IPS-NIHi11 (cell line): Measurements from ENCODE around the gene PLAGL1.

Experiments used
- DNase-seq: peaks from one replicate; pipeline ENCODE4 v3.0.0; 2012; ENCODE audit warnings: mixed read lengths, low spot score

Gene PLAGL1

DNA sequence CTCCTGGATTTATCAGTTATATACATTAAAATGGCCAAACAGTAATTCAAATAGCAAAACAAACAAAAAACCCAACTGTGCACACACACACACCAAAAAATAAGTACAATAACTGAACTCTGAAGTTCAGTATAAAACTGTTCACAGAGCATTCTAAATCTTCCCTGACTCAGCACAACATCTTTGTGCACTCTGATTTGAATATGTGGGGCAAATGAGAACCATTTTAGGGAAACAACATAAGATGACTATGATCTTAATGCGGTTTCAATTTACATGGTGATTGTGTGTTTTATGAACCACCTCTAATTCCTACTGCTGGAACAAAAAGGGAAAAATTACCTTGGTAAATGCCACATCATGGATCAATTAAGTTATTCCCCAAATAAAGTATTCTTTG is 41.7 kb downstream of the PLAGL1 start:
- DNase-seq: no peak

DNA sequence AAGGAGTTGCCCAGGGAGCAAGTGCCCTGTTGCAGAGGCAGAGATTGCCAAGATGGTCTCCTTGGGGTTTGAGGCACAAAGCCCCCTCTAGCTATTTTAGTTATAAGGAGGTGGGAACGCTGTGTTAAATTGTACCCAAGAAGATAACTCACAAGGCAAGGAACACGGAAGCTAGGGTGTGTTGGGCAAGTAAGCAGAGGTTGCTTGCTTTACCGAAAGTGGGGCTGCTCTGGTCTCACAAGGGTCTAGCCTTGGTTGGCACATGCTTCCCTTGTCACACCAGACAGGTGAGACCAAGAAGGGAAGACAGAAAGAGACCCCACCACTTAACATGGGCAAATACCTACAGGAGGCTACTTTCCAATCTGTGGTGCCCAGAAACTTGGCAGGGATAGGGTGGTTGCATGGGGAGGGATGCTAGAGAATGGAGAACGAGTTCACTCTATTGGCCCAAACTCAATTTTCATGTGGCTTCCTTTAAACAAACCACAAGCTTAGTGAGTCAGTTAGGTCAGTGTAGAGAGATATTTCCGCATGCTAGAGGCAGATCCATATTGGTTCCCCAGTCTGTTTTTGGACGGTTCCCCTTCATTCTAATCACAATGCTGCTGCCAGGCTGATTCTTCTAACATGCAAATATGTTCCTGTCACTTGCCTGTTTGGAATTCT is 42.4 kb downstream of the PLAGL1 start:
- no peak for DNase-seq

- DNase-seq: no peak
These were observed 43.4 kb downstream of the PLAGL1 start for GRCh38 chr6:143964674-143965081.

DNA sequence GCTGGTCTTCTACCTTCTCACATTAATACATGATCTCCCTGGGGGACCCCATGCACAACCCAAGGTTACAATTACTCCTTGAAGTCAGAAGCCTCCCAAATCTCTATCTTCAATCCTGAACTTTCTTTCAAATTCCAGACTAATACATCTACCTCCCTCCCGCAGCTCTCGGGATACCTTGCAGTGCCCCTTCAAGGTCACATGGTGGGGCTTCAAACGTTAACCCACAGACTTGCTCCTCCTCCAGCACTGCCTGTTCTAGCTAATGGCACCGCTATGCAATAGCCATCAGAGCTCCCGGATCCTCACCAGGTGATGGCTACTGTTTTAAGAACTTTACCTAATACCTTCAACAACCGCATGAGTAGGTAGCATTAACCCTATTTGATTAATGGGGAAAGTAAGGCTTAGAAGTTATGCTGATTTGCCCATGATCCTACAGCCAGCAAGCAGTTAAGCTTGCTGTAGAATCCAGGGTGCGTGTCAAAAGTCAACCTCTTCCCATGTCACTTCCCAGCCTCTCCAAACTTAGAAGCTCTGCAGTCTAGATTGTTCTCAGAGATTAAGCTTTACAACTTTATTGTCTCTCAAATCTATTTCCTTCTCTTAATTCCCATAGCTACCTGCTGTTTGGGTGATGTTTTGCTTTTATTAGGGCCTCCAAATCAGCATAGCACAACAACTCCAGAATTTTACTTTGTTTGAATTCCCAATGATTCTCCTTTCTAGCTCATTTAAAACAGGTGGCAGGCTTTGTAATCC is 44.7 kb downstream of the PLAGL1 start:
- DNase-seq: no peak

DNA sequence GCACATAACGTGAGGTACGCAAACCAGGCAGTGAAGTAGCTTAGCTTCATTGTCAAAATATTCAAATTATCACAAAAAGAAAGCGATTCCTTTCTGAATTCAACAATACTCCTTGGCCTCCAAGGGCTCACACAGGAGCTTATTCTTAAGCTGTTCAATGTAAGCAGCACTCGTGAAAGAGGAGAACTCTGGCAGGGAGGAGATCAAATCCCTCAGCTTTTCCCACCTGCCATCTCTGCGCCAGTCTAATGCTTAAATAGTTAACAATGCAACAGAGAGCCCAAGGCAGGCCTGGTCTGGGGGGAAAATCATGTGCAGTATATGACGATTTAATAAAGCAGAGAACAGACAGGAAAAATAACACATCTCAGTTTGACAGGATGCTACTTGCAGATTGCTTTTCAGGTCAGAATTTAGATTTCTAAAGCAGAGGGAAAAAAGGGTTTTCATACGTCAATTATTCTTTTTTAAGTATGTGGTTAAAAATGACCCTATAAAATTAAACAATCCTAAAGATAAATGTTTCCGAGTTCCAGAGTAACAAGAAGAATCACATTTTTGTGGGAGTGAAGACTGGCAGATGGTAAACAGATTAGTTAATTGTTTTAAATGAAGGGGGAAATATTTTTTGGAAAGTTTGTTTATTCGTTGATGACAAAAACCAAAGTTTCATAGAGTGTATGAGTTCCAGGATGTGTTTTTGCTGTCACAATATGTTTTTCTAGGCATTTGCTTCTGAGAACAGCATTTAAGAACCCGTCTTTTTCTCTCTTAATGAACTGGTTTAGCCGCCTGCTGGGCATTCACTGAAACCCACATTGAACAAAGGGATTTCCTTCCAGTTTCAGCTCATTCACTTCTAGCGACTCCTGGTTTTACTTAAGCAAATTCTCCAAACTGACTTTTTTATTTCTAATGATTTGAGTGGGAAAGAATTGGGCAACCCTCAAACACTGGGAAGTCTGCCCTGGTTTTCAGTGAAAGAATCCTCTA is 45.9 kb downstream of the PLAGL1 start:
- no peak for DNase-seq

- no peak for DNase-seq
These were observed 47.0 kb downstream of the PLAGL1 start for GRCh38 chr6:143961066-143961465.

- no peak for DNase-seq
These were observed 48.1 kb downstream of the PLAGL1 start for GRCh38 chr6:143959927-143960326.

GRCh38 chr6:143958839-143959399 is 49.1 kb downstream of the PLAGL1 start:
- DNase-seq: peak; percentile 63

DNA sequence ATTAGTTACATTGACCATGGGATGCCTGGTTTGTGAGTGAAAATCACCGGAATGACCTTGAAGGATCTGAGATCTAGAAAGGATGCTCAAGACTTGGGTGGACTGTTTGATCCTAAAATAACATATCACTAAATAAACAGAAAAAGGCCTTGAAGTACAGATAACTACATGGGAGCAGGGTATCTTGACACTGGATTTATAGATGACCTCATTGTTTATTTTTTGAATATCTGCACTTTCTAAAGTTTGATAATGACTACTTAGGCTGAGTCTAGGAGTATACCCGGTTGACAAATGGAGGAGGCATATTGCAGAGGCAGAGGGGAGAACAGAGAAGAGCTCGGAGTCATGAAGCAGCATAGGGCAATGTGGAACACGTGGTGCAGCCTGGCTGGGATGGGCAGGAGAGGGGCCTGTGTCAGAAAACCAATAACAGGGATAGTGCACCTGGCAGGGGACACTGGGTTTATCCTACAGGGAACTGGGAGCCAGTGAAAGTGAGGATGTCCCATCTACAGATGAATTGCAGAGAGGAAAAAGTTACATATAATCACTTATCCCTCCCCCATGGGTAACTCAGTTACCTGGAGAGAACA is 50.3 kb downstream of the PLAGL1 start:
- DNase-seq: no peak

- no peak for DNase-seq
These were observed 52.1 kb downstream of the PLAGL1 start for GRCh38 chr6:143955971-143956370.

GRCh38 chr6:143953922-143954321 is 54.1 kb downstream of the PLAGL1 start:
- no peak for DNase-seq

GRCh38 chr6:143952947-143953701 is 54.9 kb downstream of the PLAGL1 start:
- no peak for DNase-seq

- DNase-seq: no peak
These were observed 55.8 kb downstream of the PLAGL1 start for GRCh38 chr6:143952060-143952778.

GRCh38 chr6:143950875-143951274 is 57.2 kb downstream of the PLAGL1 start:
- DNase-seq: no peak

GRCh38 chr6:143949962-143950361 is 58.1 kb downstream of the PLAGL1 start:
- DNase-seq: no peak

DNA sequence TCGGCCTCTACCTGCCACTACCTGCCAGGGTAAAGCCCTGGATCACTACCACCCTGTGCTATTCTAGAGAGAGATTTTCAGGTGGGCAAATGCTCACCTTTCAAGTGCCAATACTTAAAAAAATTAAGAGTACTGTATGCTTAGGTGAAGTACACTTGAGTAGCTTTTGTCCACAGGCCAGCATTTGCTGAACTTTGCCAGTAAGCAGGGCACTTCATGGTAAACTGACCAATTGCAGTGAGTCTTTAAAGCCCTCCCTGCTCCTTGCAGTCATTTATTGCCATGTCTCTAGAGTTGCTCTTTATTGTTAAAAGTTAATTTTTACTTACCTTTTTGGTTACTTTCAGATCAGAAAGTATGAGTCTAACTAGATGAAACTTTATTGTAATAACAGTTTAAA is 58.5 kb downstream of the PLAGL1 start:
- no peak for DNase-seq

- DNase-seq: no peak
These were observed 59.9 kb downstream of the PLAGL1 start for GRCh38 chr6:143948208-143948607.

GRCh38 chr6:143941852-143942627 is 66.0 kb downstream of the PLAGL1 start:
- DNase-seq: peak; percentile 82

- DNase-seq: peak; percentile 66
These were observed 68.0 kb downstream of the PLAGL1 start for GRCh38 chr6:143940011-143940597.
